ENCODE measurements around the gene FGF1. TPM values are rescaled to one million over a fixed set of nuclear protein-coding genes. Genes with fewer than 3 reads are reported as not detected.

The FGF1 gene
- total RNA-seq, 1 experiment from 2014 or later: not detected

DNA sequence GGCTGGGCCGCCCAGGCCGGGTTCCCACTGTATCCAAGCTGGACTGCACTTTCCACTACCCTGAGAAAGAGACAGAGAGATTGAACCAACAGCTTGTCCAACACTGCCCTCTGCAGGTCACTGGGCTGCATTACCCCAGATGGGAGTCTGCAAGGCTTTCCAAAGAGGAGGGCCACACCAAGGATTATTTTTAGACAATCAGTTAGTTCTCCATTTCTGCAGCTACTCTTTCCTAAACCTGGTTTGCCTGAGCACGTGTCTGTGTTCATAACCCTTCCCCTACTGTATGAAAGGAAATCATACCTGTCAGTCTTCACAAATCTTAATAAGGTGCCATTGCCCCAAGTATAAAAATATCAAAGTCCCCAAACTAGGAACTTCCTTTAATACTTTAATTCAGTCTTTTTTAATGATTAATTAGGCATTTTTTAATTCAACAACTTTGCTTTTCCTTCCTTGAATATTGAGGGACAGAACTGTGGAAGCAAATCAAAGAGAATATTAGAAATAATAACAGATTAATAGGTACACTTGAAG lies 13.4 kb upstream of the FGF1 start:
- no peak overlapping the region for H3K4me3 ChIP-seq (ENCODE audit: low read depth in 2 of 2, low read length in 2 of 2)
- 0 out of 2 replicates have a peak, but pooled peaks cover 2% of the 10 kb centered on the region for H3K27me3 ChIP-seq (ENCODE audit: control insufficient read depth, insufficient read depth, low read length)
- H3K36me3 ChIP-seq (ENCODE audit: control insufficient read depth, insufficient read depth, low read length): no peaks in the 10 kb centered on the region
- intact Hi-C loops (cut with micrococcal nuclease; ENCODE audit: unreplicated experiment) (loop anchor here (1.0 to 10.0 kb wide), 3 partner anchors 44 to 544 kb away; no protein-coding TSS in a partner anchor), in situ Hi-C loops (cut with HindIII; ENCODE audit: low pct_unique_long_range_greater_than_20kb, low sequenced_read_pairs) (no loop called here)
- no peaks in the 10 kb centered on the region for H3K9me3 ChIP-seq (ENCODE audit: control insufficient read depth, insufficient read depth, low read depth, low read length)
- TF ChIP-seq, protein P1, sequence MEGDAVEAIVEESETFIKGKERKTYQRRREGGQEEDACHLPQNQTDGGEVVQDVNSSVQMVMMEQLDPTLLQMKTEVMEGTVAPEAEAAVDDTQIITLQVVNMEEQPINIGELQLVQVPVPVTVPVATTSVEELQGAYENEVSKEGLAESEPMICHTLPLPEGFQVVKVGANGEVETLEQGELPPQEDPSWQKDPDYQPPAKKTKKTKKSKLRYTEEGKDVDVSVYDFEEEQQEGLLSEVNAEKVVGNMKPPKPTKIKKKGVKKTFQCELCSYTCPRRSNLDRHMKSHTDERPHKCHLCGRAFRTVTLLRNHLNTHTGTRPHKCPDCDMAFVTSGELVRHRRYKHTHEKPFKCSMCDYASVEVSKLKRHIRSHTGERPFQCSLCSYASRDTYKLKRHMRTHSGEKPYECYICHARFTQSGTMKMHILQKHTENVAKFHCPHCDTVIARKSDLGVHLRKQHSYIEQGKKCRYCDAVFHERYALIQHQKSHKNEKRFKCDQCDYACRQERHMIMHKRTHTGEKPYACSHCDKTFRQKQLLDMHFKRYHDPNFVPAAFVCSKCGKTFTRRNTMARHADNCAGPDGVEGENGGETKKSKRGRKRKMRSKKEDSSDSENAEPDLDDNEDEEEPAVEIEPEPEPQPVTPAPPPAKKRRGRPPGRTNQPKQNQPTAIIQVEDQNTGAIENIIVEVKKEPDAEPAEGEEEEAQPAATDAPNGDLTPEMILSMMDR (IDR thresholded peaks at IDR 0.05): peak; percentile 96
- TF ChIP-seq, protein P2, sequence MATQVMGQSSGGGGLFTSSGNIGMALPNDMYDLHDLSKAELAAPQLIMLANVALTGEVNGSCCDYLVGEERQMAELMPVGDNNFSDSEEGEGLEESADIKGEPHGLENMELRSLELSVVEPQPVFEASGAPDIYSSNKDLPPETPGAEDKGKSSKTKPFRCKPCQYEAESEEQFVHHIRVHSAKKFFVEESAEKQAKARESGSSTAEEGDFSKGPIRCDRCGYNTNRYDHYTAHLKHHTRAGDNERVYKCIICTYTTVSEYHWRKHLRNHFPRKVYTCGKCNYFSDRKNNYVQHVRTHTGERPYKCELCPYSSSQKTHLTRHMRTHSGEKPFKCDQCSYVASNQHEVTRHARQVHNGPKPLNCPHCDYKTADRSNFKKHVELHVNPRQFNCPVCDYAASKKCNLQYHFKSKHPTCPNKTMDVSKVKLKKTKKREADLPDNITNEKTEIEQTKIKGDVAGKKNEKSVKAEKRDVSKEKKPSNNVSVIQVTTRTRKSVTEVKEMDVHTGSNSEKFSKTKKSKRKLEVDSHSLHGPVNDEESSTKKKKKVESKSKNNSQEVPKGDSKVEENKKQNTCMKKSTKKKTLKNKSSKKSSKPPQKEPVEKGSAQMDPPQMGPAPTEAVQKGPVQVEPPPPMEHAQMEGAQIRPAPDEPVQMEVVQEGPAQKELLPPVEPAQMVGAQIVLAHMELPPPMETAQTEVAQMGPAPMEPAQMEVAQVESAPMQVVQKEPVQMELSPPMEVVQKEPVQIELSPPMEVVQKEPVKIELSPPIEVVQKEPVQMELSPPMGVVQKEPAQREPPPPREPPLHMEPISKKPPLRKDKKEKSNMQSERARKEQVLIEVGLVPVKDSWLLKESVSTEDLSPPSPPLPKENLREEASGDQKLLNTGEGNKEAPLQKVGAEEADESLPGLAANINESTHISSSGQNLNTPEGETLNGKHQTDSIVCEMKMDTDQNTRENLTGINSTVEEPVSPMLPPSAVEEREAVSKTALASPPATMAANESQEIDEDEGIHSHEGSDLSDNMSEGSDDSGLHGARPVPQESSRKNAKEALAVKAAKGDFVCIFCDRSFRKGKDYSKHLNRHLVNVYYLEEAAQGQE (IDR thresholded peaks at IDR 0.05; ENCODE audit: insufficient read depth in 1 of 2, low read depth in 2 of 2, low read length in 1 of 2): no peak
- DNase-seq (ENCODE audit: low read depth, low spot score) (peak; percentile 85), ATAC-seq (peak; percentile 97)
- H3K4me1 ChIP-seq (ENCODE audit: control insufficient read depth, insufficient read depth, low read length): no peaks in the 10 kb centered on the region; the same call in 1 of the 2 replicates
- BruUV-seq (replicated peaks): no TSS peak
- no peak overlapping the region for H3K27ac ChIP-seq (ENCODE audit: low read length)
- ChIA-PET POLR2A (no interaction called here), CTCF (interaction anchor here (0.6 to 2.7 kb wide), 6 partner anchors 14 to 680 kb away, joined by 3 to 28 read pairs (median 7); no protein-coding TSS in a partner anchor)

DNA sequence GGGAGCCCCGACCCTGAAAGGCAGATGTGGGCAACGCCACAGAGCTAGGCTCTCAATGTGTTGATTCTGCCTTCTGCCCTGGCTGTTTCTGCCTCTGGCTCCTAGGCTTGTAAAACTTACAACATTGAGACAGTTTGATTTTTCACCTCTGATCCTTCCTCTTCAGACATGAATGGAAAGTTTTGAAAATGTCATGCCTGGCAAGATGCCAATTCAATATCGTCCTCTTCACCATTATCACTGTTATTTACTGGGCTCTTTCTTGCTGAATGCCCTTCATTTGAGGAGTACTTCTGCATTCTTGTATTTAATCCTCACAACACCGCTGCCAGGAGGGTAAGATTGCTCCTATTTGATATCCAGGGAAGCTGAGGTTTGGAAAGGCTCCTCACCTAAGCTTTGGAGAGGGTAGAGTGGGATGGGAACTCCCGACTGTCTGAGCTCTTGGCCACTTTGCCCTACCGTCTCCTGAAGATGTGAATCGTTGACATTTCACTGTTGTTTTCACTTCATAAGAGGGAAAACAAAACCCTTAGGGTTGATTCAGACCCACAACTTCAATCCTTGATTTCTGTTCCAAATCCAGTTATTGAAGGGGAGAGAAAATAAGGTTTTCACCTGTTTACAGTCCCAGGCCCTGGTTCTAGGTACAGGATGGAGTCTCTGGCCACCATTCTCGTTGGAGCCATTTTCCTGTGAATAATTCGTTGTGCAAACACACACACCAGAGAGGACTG lies 12.7 kb upstream of the FGF1 start:
- intact Hi-C loops (cut with micrococcal nuclease; ENCODE audit: unreplicated experiment): loop anchor here (1.0 to 10.0 kb wide), 3 partner anchors 43 to 544 kb away; no protein-coding TSS in a partner anchor
- ATAC-seq (peak; percentile 44), DNase-seq (ENCODE audit: low read depth, low spot score) (no peak)
- in situ Hi-C loops (cut with HindIII; ENCODE audit: low pct_unique_long_range_greater_than_20kb, low sequenced_read_pairs): no loop called here
- no peaks in the 10 kb centered on the region for H3K9me3 ChIP-seq (ENCODE audit: control insufficient read depth, insufficient read depth, low read depth, low read length)
- ChIA-PET CTCF (interaction anchor here (0.6 to 2.7 kb wide), 7 partner anchors 15 to 679 kb away, joined by 3 to 28 read pairs (median 7); no protein-coding TSS in a partner anchor), POLR2A (no interaction called here)
- BruUV-seq (replicated peaks): no TSS peak
- TF ChIP-seq SIN3A (IDR thresholded peaks at IDR 0.05; ENCODE audit: borderline replicate concordance, insufficient read depth, low read depth, low read length) (no peak), TCF7L2 (IDR thresholded peaks at IDR 0.05; ENCODE audit: low read depth, low read length) (no peak), POLR2AphosphoS5 (IDR thresholded peaks at IDR 0.05; ENCODE audit: low read depth, low read length) (no peak)
- TF ChIP-seq, protein P1 (IDR thresholded peaks at IDR 0.05): no peak
- TF ChIP-seq, protein P2 (IDR thresholded peaks at IDR 0.05; ENCODE audit: insufficient read depth in 1 of 2, low read depth in 2 of 2, low read length in 1 of 2): no peak
- no peaks in the 10 kb centered on the region for H3K27me3 ChIP-seq (ENCODE audit: control insufficient read depth, insufficient read depth, low read length)
- H3K27ac ChIP-seq (ENCODE audit: low read length): no peak overlapping the region
- H3K36me3 ChIP-seq (ENCODE audit: control insufficient read depth, insufficient read depth, low read length): no peaks in the 10 kb centered on the region
- no peak overlapping the region for H3K4me3 ChIP-seq (ENCODE audit: low read depth in 2 of 2, low read length in 2 of 2)
- H3K4me1 ChIP-seq (ENCODE audit: control insufficient read depth, insufficient read depth, low read length): no peaks in the 10 kb centered on the region; the same call in 1 of the 2 replicates

Data from Panc1 (cell line).